ENCODE data around the gene NFIA.

- TF ChIP-seq CTCF (IDR thresholded peaks at IDR 0.05), result no peak
- TF ChIP-seq POLR2A (IDR thresholded peaks at IDR 0.05), result no peak
- no peak for TF ChIP-seq POLR2AphosphoS5 (IDR thresholded peaks at IDR 0.05)
These were observed 244.4 kb downstream of the NFIA start for GRCh38 chr1:61326713-61327112.

Measured in prostate gland (tissue), 2 donors.